K562 (cell line): ENCODE results near the gene ERVK3-1. TPM values are rescaled to one million over a fixed set of nuclear protein-coding genes. Genes with fewer than 3 reads are reported as not detected.

ENCODE experiments used
- ATAC-seq: fragments of 200-7000 bp; cut with Tn5 transposase; 3 replicates; pipeline ENCODE4 v1.9.1; 2020; ENCODE audit warnings: moderate library complexity
- BruUV-seq: library from RNA; stranded (reverse); fragments of 400-500 nt; replicated peaks from 2 replicates; lab custom pipeline; 2021; lab: Mats Ljungman, UMichigan
- CTCF ChIA-PET: fragments of 300-600 bp; formaldehyde crosslinking; extraction: SDS; loops from one replicate; lab custom pipeline; 2021; ENCODE audit warnings: low intra/inter-chr PET ratio; lab: Yijun Ruan, JAX
- POLR2A ChIA-PET: fragments of 300-600, 350-650 bp; sonication (Branson Sonifier 250); formaldehyde crosslinking; extraction: SDS; loops from one replicate; lab custom pipeline; 2021; ENCODE audit warnings: antibody characterized with exemption, inconsistent platforms; lab: Yijun Ruan, JAX
- DNase-seq, 4 experiments: peaks; one replicate each; pipeline versions ENCODE4 v3.0.0 to v3.0.0-alpha.2; 2011 to 2018; ENCODE audit warnings: low spot score in 3 of 4, mixed read lengths in 3 of 4; ENCODE audit errors: extremely low read depth in 1 of 4
- FAIRE-seq: peaks from 2 replicates; lab custom pipeline; 2011; peaks lifted over from hg19 to GRCh38; lab: Jason Lieb, UNC
- H2AFZ ChIP-seq: 2 replicates; pipeline ENCODE4 v1.6.0; 2011; ENCODE audit warnings: low read depth, low read length, control low read depth, inconsistent platforms
- H3K27ac ChIP-seq: fragments of 200-600 bp; 3 replicates; pipeline ENCODE4 v1.8.0; 2011; ENCODE audit warnings: low read depth, mild to moderate bottlenecking, control low read depth, inconsistent platforms, low read length, moderate library complexity, mixed read lengths; ENCODE audit errors: extremely low read depth
- H3K27me3 ChIP-seq, 2 experiments: fragments of 300-600 bp in 1 of 2; 2 replicates in 1 of 2; 3 replicates in 1 of 2; pipeline versions ENCODE4 v1.6.0 to v1.8.0; 2011; ENCODE audit warnings: inconsistent platforms in 2 of 2, low read length in 2 of 2, mild to moderate bottlenecking in 1 of 2, mixed read lengths in 1 of 2, moderate library complexity in 1 of 2; ENCODE audit not compliant: control insufficient read depth in 2 of 2, insufficient read depth in 2 of 2
- H3K36me3 ChIP-seq: fragments of 300-600 bp; 3 replicates; pipeline ENCODE4 v1.8.0; 2011; ENCODE audit warnings: mild to moderate bottlenecking, low read length, inconsistent platforms; ENCODE audit not compliant: control insufficient read depth, insufficient read depth
- H3K4me1 ChIP-seq, 2 experiments: fragments of 200-600 bp in 1 of 2; replicated peaks in 1 of 2; 2 replicates in 1 of 2; 3 replicates in 1 of 2; pipeline versions ENCODE4 v1.5.1 to v1.8.0; 2011; ENCODE audit warnings: inconsistent platforms in 2 of 2, low read length in 2 of 2, mild to moderate bottlenecking in 1 of 2, mixed read lengths in 1 of 2, moderate library complexity in 1 of 2; ENCODE audit not compliant: control insufficient read depth in 2 of 2, insufficient read depth in 2 of 2
- H3K4me2 ChIP-seq: 2 replicates; pipeline ENCODE4 v1.6.1; 2011; ENCODE audit warnings: low read length, control low read depth, inconsistent platforms, mixed read lengths; ENCODE audit not compliant: insufficient read depth
- H3K4me3 ChIP-seq: fragments of 200-600 bp; sonication (generic), shearing (Covaris generic); 2 replicates; pipeline ENCODE4 v1.5.1; 2016; ENCODE audit warnings: control low read depth, inconsistent platforms
- H3K79me2 ChIP-seq: fragments of 200-600 bp; 3 replicates; pipeline ENCODE4 v1.8.0; 2011; ENCODE audit warnings: low read length, inconsistent platforms; ENCODE audit not compliant: control insufficient read depth, insufficient read depth
- H3K9ac ChIP-seq, 2 experiments: 2 replicates each; pipeline versions ENCODE4 v1.6.0 to v1.6.1; 2011; ENCODE audit warnings: low read depth in 2 of 2, low read length in 2 of 2, control low read depth in 1 of 2, inconsistent platforms in 1 of 2, mild to moderate bottlenecking in 1 of 2, mixed read lengths in 1 of 2; ENCODE audit not compliant: insufficient read depth in 1 of 2
- H3K9me1 ChIP-seq: one replicate; pipeline ENCODE4 v1.6.0; 2011; ENCODE audit warnings: inconsistent platforms, mild to moderate bottlenecking, low read length, moderate library complexity; ENCODE audit not compliant: control insufficient read depth, insufficient read depth
- H3K9me3 ChIP-seq: replicated peaks from 2 replicates; pipeline ENCODE4 v1.5.1; 2011; ENCODE audit warnings: low read depth, low read length, inconsistent platforms; ENCODE audit not compliant: control insufficient read depth, insufficient read depth
- H4K20me1 ChIP-seq: replicated peaks from 2 replicates; pipeline ENCODE4 v1.6.1; 2011; ENCODE audit warnings: low read length, inconsistent platforms, mixed read lengths; ENCODE audit not compliant: control insufficient read depth, insufficient read depth
- HDAC3 ChIP-seq: fragments of 450-650 bp; IDR thresholded peaks from 2 replicates; pipeline ENCODE4 v1.6.1; 2018; ENCODE audit warnings: borderline replicate concordance, mild to moderate bottlenecking, moderate library complexity; ENCODE audit not compliant: partially characterized antibody
- MYNN ChIP-seq, 2 experiments: sonication (generic); formaldehyde crosslinking in 1 of 2; IDR thresholded peaks; 2 replicates each; pipeline versions ENCODE4 v1.5.0 to v1.6.1; 2016 to 2020; ENCODE audit warnings: antibody characterized with exemption in 1 of 2, missing genetic modification reagents in 1 of 2
- SRSF7 ChIP-seq: fragments of 200-400 bp; formaldehyde crosslinking; optimal IDR thresholded peaks from 2 replicates; pipeline ENCODE3; 2017; ENCODE audit warnings: mild to moderate bottlenecking, low read depth, low read length
- ZFX ChIP-seq: sonication (generic); formaldehyde crosslinking; IDR thresholded peaks from 2 replicates; pipeline ENCODE4 v1.8.0; 2022; ENCODE audit warnings: mild to moderate bottlenecking, missing genetic modification reagents, moderate library complexity
- ZNF695 ChIP-seq: fragments of 450-650 bp; formaldehyde crosslinking; IDR thresholded peaks from 2 replicates; pipeline ENCODE4 v1.4.0; 2020; ENCODE audit warnings: mild to moderate bottlenecking, moderate library complexity
- WGBS: fragments of 100-300 bp; shearing (Covaris generic); methylation state at CpG from one replicate; pipeline ENCODE4 v1.1.6; 2016; ENCODE audit warnings: low coverage, mixed read lengths; ENCODE audit not compliant: insufficient coverage; ENCODE audit errors: missing lambda C conversion rate; 5-methylcytosine and 5-hydroxymethylcytosine counted together
- in situ Hi-C: fragments of 300-500 bp; cut with MboI; formaldehyde crosslinking; loops from 4 replicates; pipeline ENCODE4 v1.15.0; 2018; ENCODE audit warnings: inconsistent platforms, mixed read lengths
- intact Hi-C: fragments of 100-400 bp; cut with micrococcal nuclease; formaldehyde crosslinking; loops from 2 replicates; pipeline ENCODE4 v1.14.2; 2022
- polyA plus RNA-seq, 8 experiments: library from polyadenylated mRNA; depleted of rRNA in 4 of 8; stranded (reverse) in 5 of 8; unstranded in 3 of 8; fragments of >200 nt; fragmentation: Nextera tagmentation in 2 of 8; fragmentation: Illumina TruSeq in 1 of 8; extraction: Ambion mirVana in 2 of 8; extraction: Trizol in 1 of 8; gene quantifications; 2 replicates each; pipeline versions ENCODE4 v1.2.1 to v1.2.3, GENCODE V29; 2011 to 2014; ENCODE audit warnings: inconsistent platforms in 1 of 8, missing spikeins in 1 of 8
- total RNA-seq, 7 experiments: library from RNA; depleted of rRNA in 6 of 7; stranded (reverse); fragments of >200 nt in 6 of 7; fragmentation: Illumina TruSeq in 2 of 7; extraction: Trizol in 2 of 7; gene quantifications; 2 replicates each; pipeline versions ENCODE4 v1.2.1 to v1.2.3, GENCODE V29; 2011 to 2021; ENCODE audit warnings: low replicate concordance in 1 of 7
- TF ChIP-seq, protein P1 (sequence below): sonication (generic); formaldehyde crosslinking; IDR thresholded peaks from 2 replicates; pipeline ENCODE4 v1.8.0; 2022; ENCODE audit warnings: mild to moderate bottlenecking, low read depth, missing genetic modification reagents
- TF ChIP-seq, protein P2 (sequence below): sonication (generic); formaldehyde crosslinking; IDR thresholded peaks from 2 replicates; pipeline ENCODE4 v1.8.1; 2023; ENCODE audit warnings: missing genetic modification reagents, mild to moderate bottlenecking, borderline replicate concordance
- TF ChIP-seq, protein P3 (sequence below): sonication (generic); IDR thresholded peaks from 2 replicates; pipeline ENCODE4 v1.6.1; 2016

The ERVK3-1 gene
- total and polyA plus RNA-seq, 9 of the 15 experiments (the other 6 are each of a cell fraction or from before 2014, with no cell fraction given), result 87.6 to 299 (median 119) TPM

DNA sequence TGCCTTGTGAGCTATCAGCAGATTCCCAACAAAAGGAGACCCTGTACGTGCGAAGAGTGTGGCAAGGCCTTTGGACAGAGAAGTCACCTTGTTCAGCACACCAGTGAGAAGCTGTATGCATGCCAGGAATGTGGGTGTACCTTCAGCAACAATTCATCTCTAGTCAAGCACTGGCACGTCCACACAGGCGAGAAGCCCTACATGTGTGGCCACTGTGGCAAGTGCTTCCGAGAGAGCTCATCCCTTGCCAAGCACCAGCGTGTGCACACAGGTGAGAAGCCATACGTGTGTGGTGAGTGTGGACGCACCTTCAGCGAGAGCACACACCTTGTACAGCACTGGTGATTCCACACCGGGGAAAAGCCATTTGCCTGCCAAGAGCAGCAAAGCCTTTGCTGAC, 14.1 kb downstream of the ERVK3-1 start:
- Histone ChIP-seq H3K4me3 (no peak overlapping the region), H3K27me3 (no peaks in the 10 kb centered on the region), H3K79me2 (no peaks in the 10 kb centered on the region), H4K20me1 (no peaks in the 10 kb centered on the region), H3K4me1 (no peaks in the 10 kb centered on the region; a peak in 1 of 5 replicates), H3K4me2 (no peak overlapping the region), H3K9me1 (no peaks in the 10 kb centered on the region), H2AFZ (no peak overlapping the region), H3K9ac (no peak overlapping the region; a peak in 1 of 4 replicates), H3K36me3 (peaks cover 12% of the 10 kb centered on the region; the same call in 2 of the 3 replicates), H3K9me3 (0 out of 2 replicates have a peak, but pooled peaks cover 1% of the 10 kb centered on the region), H3K27ac (no peak overlapping the region)
- ATAC-seq (no peak), DNase-seq (no peak), FAIRE-seq (no peak)
- WGBS, result 60% methylated on average over 10 of the region's 10 CpGs
- BruUV-seq, result no TSS peak
- intact Hi-C loops, result no loop called here
- ChIA-PET POLR2A (interaction anchor here (1.0 to 3.9 kb wide), 4 partner anchors 8 to 15 kb away, joined by 3 to 27 read pairs (median 12); partner anchors contain the start of genes ERVK3-1 and ZSCAN22), CTCF (no interaction called here)
- in situ Hi-C loops, result no loop called here
- TF ChIP-seq HDAC3 (no peak), MYNN (IDR thresholded peaks at IDR 0.05) (no peak), MYNN (CRISPR knock-in tag; IDR thresholded peaks at IDR 0.05) (no peak), ZFX (no peak), ZNF695 (CRISPR knock-in tag) (no peak), SRSF7 (no peak)
- TF ChIP-seq, protein P1, sequence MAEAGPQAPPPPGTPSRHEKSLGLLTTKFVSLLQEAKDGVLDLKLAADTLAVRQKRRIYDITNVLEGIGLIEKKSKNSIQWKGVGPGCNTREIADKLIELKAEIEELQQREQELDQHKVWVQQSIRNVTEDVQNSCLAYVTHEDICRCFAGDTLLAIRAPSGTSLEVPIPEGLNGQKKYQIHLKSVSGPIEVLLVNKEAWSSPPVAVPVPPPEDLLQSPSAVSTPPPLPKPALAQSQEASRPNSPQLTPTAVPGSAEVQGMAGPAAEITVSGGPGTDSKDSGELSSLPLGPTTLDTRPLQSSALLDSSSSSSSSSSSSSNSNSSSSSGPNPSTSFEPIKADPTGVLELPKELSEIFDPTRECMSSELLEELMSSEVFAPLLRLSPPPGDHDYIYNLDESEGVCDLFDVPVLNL, result no peak
- TF ChIP-seq, protein P2, sequence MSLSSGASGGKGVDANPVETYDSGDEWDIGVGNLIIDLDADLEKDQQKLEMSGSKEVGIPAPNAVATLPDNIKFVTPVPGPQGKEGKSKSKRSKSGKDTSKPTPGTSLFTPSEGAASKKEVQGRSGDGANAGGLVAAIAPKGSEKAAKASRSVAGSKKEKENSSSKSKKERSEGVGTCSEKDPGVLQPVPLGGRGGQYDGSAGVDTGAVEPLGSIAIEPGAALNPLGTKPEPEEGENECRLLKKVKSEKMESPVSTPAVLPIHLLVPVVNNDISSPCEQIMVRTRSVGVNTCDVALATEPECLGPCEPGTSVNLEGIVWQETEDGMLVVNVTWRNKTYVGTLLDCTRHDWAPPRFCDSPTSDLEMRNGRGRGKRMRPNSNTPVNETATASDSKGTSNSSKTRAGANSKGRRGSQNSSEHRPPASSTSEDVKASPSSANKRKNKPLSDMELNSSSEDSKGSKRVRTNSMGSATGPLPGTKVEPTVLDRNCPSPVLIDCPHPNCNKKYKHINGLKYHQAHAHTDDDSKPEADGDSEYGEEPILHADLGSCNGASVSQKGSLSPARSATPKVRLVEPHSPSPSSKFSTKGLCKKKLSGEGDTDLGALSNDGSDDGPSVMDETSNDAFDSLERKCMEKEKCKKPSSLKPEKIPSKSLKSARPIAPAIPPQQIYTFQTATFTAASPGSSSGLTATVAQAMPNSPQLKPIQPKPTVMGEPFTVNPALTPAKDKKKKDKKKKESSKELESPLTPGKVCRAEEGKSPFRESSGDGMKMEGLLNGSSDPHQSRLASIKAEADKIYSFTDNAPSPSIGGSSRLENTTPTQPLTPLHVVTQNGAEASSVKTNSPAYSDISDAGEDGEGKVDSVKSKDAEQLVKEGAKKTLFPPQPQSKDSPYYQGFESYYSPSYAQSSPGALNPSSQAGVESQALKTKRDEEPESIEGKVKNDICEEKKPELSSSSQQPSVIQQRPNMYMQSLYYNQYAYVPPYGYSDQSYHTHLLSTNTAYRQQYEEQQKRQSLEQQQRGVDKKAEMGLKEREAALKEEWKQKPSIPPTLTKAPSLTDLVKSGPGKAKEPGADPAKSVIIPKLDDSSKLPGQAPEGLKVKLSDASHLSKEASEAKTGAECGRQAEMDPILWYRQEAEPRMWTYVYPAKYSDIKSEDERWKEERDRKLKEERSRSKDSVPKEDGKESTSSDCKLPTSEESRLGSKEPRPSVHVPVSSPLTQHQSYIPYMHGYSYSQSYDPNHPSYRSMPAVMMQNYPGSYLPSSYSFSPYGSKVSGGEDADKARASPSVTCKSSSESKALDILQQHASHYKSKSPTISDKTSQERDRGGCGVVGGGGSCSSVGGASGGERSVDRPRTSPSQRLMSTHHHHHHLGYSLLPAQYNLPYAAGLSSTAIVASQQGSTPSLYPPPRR (CRISPR knock-in tag), result no peak
- TF ChIP-seq, protein P3, sequence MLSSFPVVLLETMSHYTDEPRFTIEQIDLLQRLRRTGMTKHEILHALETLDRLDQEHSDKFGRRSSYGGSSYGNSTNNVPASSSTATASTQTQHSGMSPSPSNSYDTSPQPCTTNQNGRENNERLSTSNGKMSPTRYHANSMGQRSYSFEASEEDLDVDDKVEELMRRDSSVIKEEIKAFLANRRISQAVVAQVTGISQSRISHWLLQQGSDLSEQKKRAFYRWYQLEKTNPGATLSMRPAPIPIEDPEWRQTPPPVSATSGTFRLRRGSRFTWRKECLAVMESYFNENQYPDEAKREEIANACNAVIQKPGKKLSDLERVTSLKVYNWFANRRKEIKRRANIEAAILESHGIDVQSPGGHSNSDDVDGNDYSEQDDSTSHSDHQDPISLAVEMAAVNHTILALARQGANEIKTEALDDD, result no peak
